ENCODE data around the gene TRABD. TPM values are rescaled to one million over a fixed set of nuclear protein-coding genes. Genes with fewer than 3 reads are reported as not detected.
"Not testable (repeated sequence)": the region's sequence is repeated elsewhere in the genome, so short reads cannot be mapped to it uniquely, and the experiment has no call there.

Gene TRABD
- total and polyA plus RNA-seq, 2 donors, result 31.1 to 102 TPM

GRCh38 chr22:50204571-50204970 lies 18.9 kb downstream of the TRABD start:
- Histone ChIP-seq H3K9me3 (ENCODE audit: control insufficient read depth in 2 of 2, insufficient read depth in 1 of 2, low read length in 1 of 2) (peaks cover 0 to 2% of the 10 kb centered on the region in 2 donors), H3K27ac (ENCODE audit: low read depth in 1 of 2, low read length in 1 of 2) (no peak overlapping the region), H3K27me3 (ENCODE audit: control insufficient read depth in 2 of 2, insufficient read depth in 1 of 2, low read length in 1 of 2) (peaks cover 0 to 3% of the 10 kb centered on the region in 2 donors), H3K36me3 (ENCODE audit: control insufficient read depth in 2 of 2, insufficient read depth in 2 of 2, low read length in 1 of 2) (peaks cover 43 to 45% of the 10 kb centered on the region in 2 donors), H3K4me1 (ENCODE audit: control insufficient read depth in 2 of 2, insufficient read depth in 2 of 2, low read length in 2 of 2) (peaks cover 14 to 17% of the 10 kb centered on the region in 2 donors), H3K4me3 (ENCODE audit: low read length in 2 of 2) (no peak overlapping the region)
- no peak for DNase-seq (ENCODE audit: low read depth in 6 of 9, low spot score in 9 of 9)
- WGBS, result 97% methylated on average over 7 of the region's 7 CpGs

GRCh38 chr22:50204998-50205397 lies 19.3 kb downstream of the TRABD start:
- WGBS, result 98% methylated on average over 9 of the region's 9 CpGs
- H3K9me3 ChIP-seq (ENCODE audit: control insufficient read depth in 2 of 2, insufficient read depth in 1 of 2, low read length in 1 of 2); DNase-seq (ENCODE audit: low read depth in 6 of 9, low spot score in 9 of 9); H3K27me3 ChIP-seq (ENCODE audit: control insufficient read depth in 2 of 2, insufficient read depth in 1 of 2, low read length in 1 of 2); H3K27ac ChIP-seq (ENCODE audit: low read depth in 1 of 2, low read length in 1 of 2); H3K4me3 ChIP-seq (ENCODE audit: low read length in 2 of 2): not testable (repeated sequence)
- H3K36me3 ChIP-seq (ENCODE audit: control insufficient read depth in 2 of 2, insufficient read depth in 2 of 2, low read length in 1 of 2), result peaks cover 45 to 47% of the 10 kb centered on the region in 2 donors
- peaks cover 10 to 13% of the 10 kb centered on the region in 2 donors for H3K4me1 ChIP-seq (ENCODE audit: control insufficient read depth in 2 of 2, insufficient read depth in 2 of 2, low read length in 2 of 2)

- peaks cover 55 to 57% of the 10 kb centered on the region in 2 donors for H3K36me3 ChIP-seq (ENCODE audit: control insufficient read depth in 2 of 2, insufficient read depth in 2 of 2, low read length in 1 of 2)
- peaks cover 8 to 10% of the 10 kb centered on the region in 2 donors for H3K4me1 ChIP-seq (ENCODE audit: control insufficient read depth in 2 of 2, insufficient read depth in 2 of 2, low read length in 2 of 2)
- WGBS, result 97% methylated on average over 45 of the region's 45 CpGs
- H3K4me3 ChIP-seq (ENCODE audit: low read length in 2 of 2), result no peak overlapping the region
- DNase-seq (ENCODE audit: low read depth in 6 of 9, low spot score in 9 of 9), result no peak
- H3K27me3 ChIP-seq (ENCODE audit: control insufficient read depth in 2 of 2, insufficient read depth in 1 of 2, low read length in 1 of 2), result peaks cover 0 to 3% of the 10 kb centered on the region in 2 donors
- H3K9me3 ChIP-seq (ENCODE audit: control insufficient read depth in 2 of 2, insufficient read depth in 1 of 2, low read length in 1 of 2), result peaks cover 0 to 2% of the 10 kb centered on the region in 2 donors
- H3K27ac ChIP-seq (ENCODE audit: low read depth in 1 of 2, low read length in 1 of 2), result no peak overlapping the region
These were observed 20.3 kb downstream of the TRABD start for GRCh38 chr22:50205781-50206569.

- Histone ChIP-seq H3K4me3 (ENCODE audit: low read length in 2 of 2) (no peak overlapping the region), H3K27me3 (ENCODE audit: control insufficient read depth in 2 of 2, insufficient read depth in 1 of 2, low read length in 1 of 2) (peaks cover 0 to 3% of the 10 kb centered on the region in 2 donors), H3K4me1 (ENCODE audit: control insufficient read depth in 2 of 2, insufficient read depth in 2 of 2, low read length in 2 of 2) (peaks cover 8% of the 10 kb centered on the region in 2 donors), H3K36me3 (ENCODE audit: control insufficient read depth in 2 of 2, insufficient read depth in 2 of 2, low read length in 1 of 2) (peaks cover 58 to 60% of the 10 kb centered on the region in 2 donors), H3K27ac (ENCODE audit: low read depth in 1 of 2, low read length in 1 of 2) (no peak overlapping the region), H3K9me3 (ENCODE audit: control insufficient read depth in 2 of 2, insufficient read depth in 1 of 2, low read length in 1 of 2) (peaks cover 0 to 2% of the 10 kb centered on the region in 2 donors)
- WGBS, result 84% methylated on average over 10 of the region's 10 CpGs
- no peak for DNase-seq (ENCODE audit: low read depth in 6 of 9, low spot score in 9 of 9)
These were observed 20.9 kb downstream of the TRABD start for GRCh38 chr22:50206599-50206998.

- no peak for DNase-seq (ENCODE audit: low read depth in 6 of 9, low spot score in 9 of 9)
- Histone ChIP-seq H3K27ac (ENCODE audit: low read depth in 1 of 2, low read length in 1 of 2) (no peak overlapping the region), H3K4me3 (ENCODE audit: low read length in 2 of 2) (no peak overlapping the region), H3K36me3 (ENCODE audit: control insufficient read depth in 2 of 2, insufficient read depth in 2 of 2, low read length in 1 of 2) (peaks cover 62 to 64% of the 10 kb centered on the region in 2 donors), H3K4me1 (ENCODE audit: control insufficient read depth in 2 of 2, insufficient read depth in 2 of 2, low read length in 2 of 2) (no peaks in the 10 kb centered on the region), H3K9me3 (ENCODE audit: control insufficient read depth in 2 of 2, insufficient read depth in 1 of 2, low read length in 1 of 2) (peaks cover 0 to 2% of the 10 kb centered on the region in 2 donors), H3K27me3 (ENCODE audit: control insufficient read depth in 2 of 2, insufficient read depth in 1 of 2, low read length in 1 of 2) (no peaks in the 10 kb centered on the region)
- WGBS, result 85% methylated on average over 23 of the region's 23 CpGs
These were observed 21.8 kb downstream of the TRABD start for GRCh38 chr22:50207383-50208140.

- no peak overlapping the region for H3K27ac ChIP-seq (ENCODE audit: low read depth in 1 of 2, low read length in 1 of 2)
- 96% methylated on average over 22 of the region's 22 CpGs for WGBS
- H3K4me3 ChIP-seq (ENCODE audit: low read length in 2 of 2), result no peak overlapping the region
- no peaks in the 10 kb centered on the region for H3K27me3 ChIP-seq (ENCODE audit: control insufficient read depth in 2 of 2, insufficient read depth in 1 of 2, low read length in 1 of 2)
- H3K4me1 ChIP-seq (ENCODE audit: control insufficient read depth in 2 of 2, insufficient read depth in 2 of 2, low read length in 2 of 2), result no peaks in the 10 kb centered on the region
- no peak for DNase-seq (ENCODE audit: low read depth in 6 of 9, low spot score in 9 of 9)
- H3K36me3 ChIP-seq (ENCODE audit: control insufficient read depth in 2 of 2, insufficient read depth in 2 of 2, low read length in 1 of 2), result peaks cover 66% of the 10 kb centered on the region in 2 donors
- peaks cover 0 to 2% of the 10 kb centered on the region in 2 donors for H3K9me3 ChIP-seq (ENCODE audit: control insufficient read depth in 2 of 2, insufficient read depth in 1 of 2, low read length in 1 of 2)
These were observed 22.8 kb downstream of the TRABD start for GRCh38 chr22:50208430-50208938.

GRCh38 chr22:50208939-50209892 lies 23.5 kb downstream of the TRABD start:
- 96% methylated on average over 31 of the region's 31 CpGs for WGBS
- peaks cover 0 to 2% of the 10 kb centered on the region in 2 donors for H3K9me3 ChIP-seq (ENCODE audit: control insufficient read depth in 2 of 2, insufficient read depth in 1 of 2, low read length in 1 of 2)
- H3K4me1 ChIP-seq (ENCODE audit: control insufficient read depth in 2 of 2, insufficient read depth in 2 of 2, low read length in 2 of 2), result no peaks in the 10 kb centered on the region
- H3K4me3 ChIP-seq (ENCODE audit: low read length in 2 of 2), result no peak overlapping the region
- DNase-seq (ENCODE audit: low read depth in 6 of 9, low spot score in 9 of 9), result no peak
- H3K27me3 ChIP-seq (ENCODE audit: control insufficient read depth in 2 of 2, insufficient read depth in 1 of 2, low read length in 1 of 2), result no peaks in the 10 kb centered on the region
- peaks cover 65% of the 10 kb centered on the region in 2 donors for H3K36me3 ChIP-seq (ENCODE audit: control insufficient read depth in 2 of 2, insufficient read depth in 2 of 2, low read length in 1 of 2)
- no peak overlapping the region for H3K27ac ChIP-seq (ENCODE audit: low read depth in 1 of 2, low read length in 1 of 2)

GRCh38 chr22:50209893-50210292 lies 24.2 kb downstream of the TRABD start:
- H3K4me3 ChIP-seq (ENCODE audit: low read length in 2 of 2), result no peak overlapping the region
- WGBS, result 75% methylated on average over 20 of the region's 20 CpGs
- H3K27ac ChIP-seq (ENCODE audit: low read depth in 1 of 2, low read length in 1 of 2), result no peak overlapping the region
- peaks cover 67 to 69% of the 10 kb centered on the region in 2 donors for H3K36me3 ChIP-seq (ENCODE audit: control insufficient read depth in 2 of 2, insufficient read depth in 2 of 2, low read length in 1 of 2)
- H3K4me1 ChIP-seq (ENCODE audit: control insufficient read depth in 2 of 2, insufficient read depth in 2 of 2, low read length in 2 of 2), result no peaks in the 10 kb centered on the region
- H3K9me3 ChIP-seq (ENCODE audit: control insufficient read depth in 2 of 2, insufficient read depth in 1 of 2, low read length in 1 of 2), result peaks cover 0 to 2% of the 10 kb centered on the region in 2 donors
- DNase-seq (ENCODE audit: low read depth in 6 of 9, low spot score in 9 of 9), result peak in 7 of 9 donors; percentile 40 to 81 (median 62)
- no peaks in the 10 kb centered on the region for H3K27me3 ChIP-seq (ENCODE audit: control insufficient read depth in 2 of 2, insufficient read depth in 1 of 2, low read length in 1 of 2)

All from thymus (tissue), 11 donors.